Calu3 (cell line): ENCODE measurements around the gene NPAS3. TPM values are rescaled to one million over a fixed set of nuclear protein-coding genes. Genes with fewer than 3 reads are reported as not detected.

Source experiments
- BruUV-seq: library from RNA; stranded (reverse); fragments of 400-500 nt; replicated peaks from 2 replicates; lab custom pipeline; 2021; lab: Mats Ljungman, UMichigan
- CTCF ChIA-PET: fragments of 300-600 bp; sonication (Branson Sonifier 250); formaldehyde crosslinking; loops from one replicate; lab custom pipeline; 2022; ENCODE audit warnings: antibody characterized with exemption; lab: Charles Lee
- DNase-seq: peaks from one replicate; pipeline ENCODE4 v3.0.0; 2022
- H3K27ac Mint-ChIP-seq: one replicate; pipeline ENCODE4 v1.8.0; 2022; ENCODE audit warnings: mixed read lengths; ENCODE audit not compliant: unreplicated experiment
- H3K27me3 Mint-ChIP-seq: one replicate; pipeline ENCODE4 v1.8.0; 2022; ENCODE audit warnings: mixed read lengths; ENCODE audit not compliant: unreplicated experiment
- H3K36me3 Mint-ChIP-seq: one replicate; pipeline ENCODE4 v1.8.0; 2022; ENCODE audit warnings: mild to moderate bottlenecking, moderate library complexity, mixed read lengths; ENCODE audit not compliant: insufficient read depth, unreplicated experiment
- H3K4me1 Mint-ChIP-seq: one replicate; pipeline ENCODE4 v1.8.0; 2022; ENCODE audit warnings: mild to moderate bottlenecking, low read depth, mixed read lengths; ENCODE audit not compliant: unreplicated experiment
- H3K4me3 Mint-ChIP-seq: one replicate; pipeline ENCODE4 v1.8.0; 2022; ENCODE audit warnings: mild to moderate bottlenecking, low read depth, moderate library complexity, mixed read lengths; ENCODE audit not compliant: unreplicated experiment
- H3K9me3 Mint-ChIP-seq: one replicate; pipeline ENCODE4 v1.8.0; 2022; ENCODE audit warnings: low read depth, mixed read lengths; ENCODE audit not compliant: unreplicated experiment
- CTCF ChIP-seq: fragments of 200-600 bp; IDR thresholded peaks from one replicate; pipeline ENCODE4 v1.8.0; 2022; ENCODE audit warnings: antibody characterized with exemption; ENCODE audit not compliant: unreplicated experiment
- intact Hi-C: fragments of 100-400 bp; cut with micrococcal nuclease; formaldehyde crosslinking; loops from one replicate; pipeline ENCODE4 v1.10.0; 2022; ENCODE audit not compliant: unreplicated experiment
- total RNA-seq: library from RNA; stranded (reverse); gene quantifications from 2 replicates; pipeline ENCODE4 v1.2.3, GENCODE V29; 2022

The NPAS3 gene
- total RNA-seq, 1 experiment from 2014 or later = not detected

DNA sequence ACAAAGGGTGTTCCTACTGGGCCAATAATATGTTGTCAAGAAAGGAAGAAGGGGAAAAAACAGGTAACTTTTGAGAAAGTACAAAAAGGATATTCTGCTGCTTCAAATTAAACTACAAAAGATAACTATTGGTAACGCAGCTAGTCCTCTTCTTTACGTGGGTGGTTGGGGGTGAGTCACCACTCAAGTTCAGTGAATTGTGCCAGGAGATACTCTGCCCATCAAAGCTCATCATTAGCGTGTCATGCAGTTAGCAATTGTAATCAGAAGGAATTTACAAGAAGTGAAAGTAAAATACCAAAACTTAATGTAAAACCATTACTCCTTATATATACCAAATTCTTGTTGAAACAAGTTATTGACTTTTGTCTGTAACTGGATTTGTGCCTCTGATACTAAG is 342.0 kb downstream of the NPAS3 start:
- H3K27ac Mint-ChIP-seq = no peak overlapping the region
- no peak overlapping the region for H3K4me3 Mint-ChIP-seq
- no peaks in the 10 kb centered on the region for H3K9me3 Mint-ChIP-seq
- H3K4me1 Mint-ChIP-seq = no peaks in the 10 kb centered on the region
- no peak for DNase-seq
- TF ChIP-seq CTCF = no peak
- peaks cover 28% of the 10 kb centered on the region for H3K27me3 Mint-ChIP-seq
- CTCF ChIA-PET = no interaction called here
- H3K36me3 Mint-ChIP-seq = no peaks in the 10 kb centered on the region
- intact Hi-C loops = no loop called here
- no TSS peak for BruUV-seq

- DNase-seq = no peak
- H3K27ac Mint-ChIP-seq = no peak overlapping the region
- H3K9me3 Mint-ChIP-seq = no peaks in the 10 kb centered on the region
- intact Hi-C loops = no loop called here
- no TSS peak for BruUV-seq
- H3K36me3 Mint-ChIP-seq = no peaks in the 10 kb centered on the region
- no peaks in the 10 kb centered on the region for H3K4me1 Mint-ChIP-seq
- H3K27me3 Mint-ChIP-seq = peaks cover 26% of the 10 kb centered on the region
- no peak overlapping the region for H3K4me3 Mint-ChIP-seq
- CTCF ChIA-PET = no interaction called here
- TF ChIP-seq CTCF = no peak
These were observed 343.9 kb downstream of the NPAS3 start for GRCh38 chr14:33282331-33283230.

GRCh38 chr14:33285902-33286700 is 347.4 kb downstream of the NPAS3 start:
- Mint-ChIP-seq H3K36me3 (no peaks in the 10 kb centered on the region), H3K27ac (no peak overlapping the region), H3K4me1 (no peaks in the 10 kb centered on the region), H3K4me3 (no peak overlapping the region), H3K27me3 (peaks cover 14% of the 10 kb centered on the region), H3K9me3 (no peaks in the 10 kb centered on the region)
- DNase-seq = no peak
- intact Hi-C loops = no loop called here
- CTCF ChIA-PET = no interaction called here
- BruUV-seq = no TSS peak
- no peak for TF ChIP-seq CTCF

DNA sequence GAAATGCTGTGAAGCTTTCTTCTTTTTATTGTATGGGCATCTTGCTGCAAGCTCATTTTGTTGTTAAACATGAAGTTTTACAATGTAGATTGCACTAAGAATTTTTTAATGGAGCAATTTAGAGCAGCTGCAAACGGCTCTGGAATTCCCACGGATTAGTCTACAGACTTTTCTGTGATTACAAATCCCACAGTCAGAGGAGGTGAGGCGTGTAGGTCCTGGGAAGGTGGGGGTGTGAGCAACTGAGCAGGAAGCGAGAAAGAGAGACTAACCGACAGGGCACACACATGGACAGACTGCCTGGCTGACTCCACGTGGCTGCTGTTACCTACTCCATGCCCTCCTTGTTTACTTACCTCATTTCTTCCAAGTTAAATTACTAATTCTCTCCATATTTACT is 348.5 kb downstream of the NPAS3 start:
- Mint-ChIP-seq H3K36me3 (no peaks in the 10 kb centered on the region), H3K9me3 (no peaks in the 10 kb centered on the region), H3K4me1 (no peaks in the 10 kb centered on the region), H3K27me3 (peaks cover 14% of the 10 kb centered on the region), H3K4me3 (no peak overlapping the region), H3K27ac (no peak overlapping the region)
- no peak for TF ChIP-seq CTCF
- CTCF ChIA-PET = interaction anchor here (0.6 kb wide), 1 partner anchor 1512 kb away, joined by 3 read pairs; no protein-coding TSS in a partner anchor
- DNase-seq = no peak
- intact Hi-C loops = no loop called here
- BruUV-seq = no TSS peak
